ELF-1 (cell line): Measurements from ENCODE around the gene POFUT1.
"Not testable (repeated sequence)": the region's sequence is repeated elsewhere in the genome, so short reads cannot be mapped to it uniquely, and the experiment has no call there.

Experiments used
- DNase-seq: peaks from one replicate; pipeline ENCODE4 v3.0.0-alpha.2; 2016; ENCODE audit warnings: low read depth, low spot score

Gene POFUT1

GRCh38 chr20:32234135-32234808 lies 26.6 kb downstream of the POFUT1 start:
- no peak for DNase-seq

- DNase-seq, result no peak
Observed at GRCh38 chr20:32235331-32236047, 27.8 kb downstream of the POFUT1 start.

- no peak for DNase-seq
Observed at GRCh38 chr20:32236048-32236533, 28.4 kb downstream of the POFUT1 start.

- DNase-seq, result no peak
Observed at GRCh38 chr20:32236819-32237218, 29.1 kb downstream of the POFUT1 start.

GRCh38 chr20:32237419-32237818 lies 29.7 kb downstream of the POFUT1 start:
- DNase-seq, result no peak

GRCh38 chr20:32238483-32239425 lies 31.1 kb downstream of the POFUT1 start:
- no peak for DNase-seq

- peak; percentile 18 for DNase-seq
Observed at GRCh38 chr20:32240205-32240604, 32.5 kb downstream of the POFUT1 start.

GRCh38 chr20:32241807-32242206 lies 34.1 kb downstream of the POFUT1 start:
- no peak for DNase-seq

- DNase-seq, result no peak
Observed at GRCh38 chr20:32244150-32244823, 36.6 kb downstream of the POFUT1 start.

GRCh38 chr20:32244959-32245358 lies 37.3 kb downstream of the POFUT1 start:
- no peak for DNase-seq

- DNase-seq, result not testable (repeated sequence)
Observed at GRCh38 chr20:32246208-32246607, 38.5 kb downstream of the POFUT1 start.

GRCh38 chr20:32248043-32248442 lies 40.4 kb downstream of the POFUT1 start:
- DNase-seq, result no peak

GRCh38 chr20:32249030-32249738 lies 41.5 kb downstream of the POFUT1 start:
- no peak for DNase-seq

GRCh38 chr20:32251470-32251869 lies 43.8 kb downstream of the POFUT1 start:
- no peak for DNase-seq

- no peak for DNase-seq
Observed at GRCh38 chr20:32252189-32252588, 44.5 kb downstream of the POFUT1 start.

GRCh38 chr20:32260973-32261372 lies 53.3 kb downstream of the POFUT1 start:
- not testable (repeated sequence) for DNase-seq

GRCh38 chr20:32261644-32262043 lies 54.0 kb downstream of the POFUT1 start:
- DNase-seq, result no peak

- DNase-seq, result no peak
Observed at GRCh38 chr20:32263398-32263954, 55.8 kb downstream of the POFUT1 start.

GRCh38 chr20:32271620-32272019 lies 63.9 kb downstream of the POFUT1 start:
- DNase-seq, result no peak

GRCh38 chr20:32274359-32274758 lies 66.7 kb downstream of the POFUT1 start:
- no peak for DNase-seq
